Activated naive CD8-positive, alpha-beta T cell treated with anti-CD3 and anti-CD28 coated beads for 36 hours (primary cell): ENCODE measurements around the gene RBM25. TPM values are rescaled to one million over a fixed set of nuclear protein-coding genes. Genes with fewer than 3 reads are reported as not detected.
A peak's percentile ranks its signal among the peaks of the same experiment; 100 is the strongest.
"Not testable (repeated sequence)": the region's sequence is repeated elsewhere in the genome, so short reads cannot be mapped to it uniquely, and the experiment has no call there.

Experiments used
- DNase-seq: peaks from one replicate; pipeline ENCODE4 v3.0.0; 2021
- H3K27ac Mint-ChIP-seq: one replicate; pipeline ENCODE4 v1.8.0; 2022; ENCODE audit warnings: mild to moderate bottlenecking, moderate library complexity, mixed read lengths
- H3K27me3 Mint-ChIP-seq: one replicate; pipeline ENCODE4 v1.8.0; 2022; ENCODE audit warnings: mild to moderate bottlenecking, mixed read lengths
- H3K36me3 Mint-ChIP-seq: one replicate; pipeline ENCODE4 v1.8.0; 2021; ENCODE audit warnings: mild to moderate bottlenecking, mixed read lengths
- H3K4me1 Mint-ChIP-seq: one replicate; pipeline ENCODE4 v1.8.0; 2021; ENCODE audit warnings: mixed read lengths
- H3K4me3 Mint-ChIP-seq: one replicate; pipeline ENCODE4 v1.8.0; 2022; ENCODE audit warnings: mild to moderate bottlenecking, moderate library complexity, mixed read lengths
- H3K9me3 Mint-ChIP-seq: one replicate; pipeline ENCODE4 v1.8.0; 2022; ENCODE audit warnings: mixed read lengths
- total RNA-seq, 2 experiments: library from RNA; stranded (reverse); gene quantifications; one replicate each; pipeline ENCODE4 v1.2.3, GENCODE V29; 2021

The RBM25 gene
- total RNA-seq, 2 experiments from 2014 or later = 102 to 108 TPM

DNA sequence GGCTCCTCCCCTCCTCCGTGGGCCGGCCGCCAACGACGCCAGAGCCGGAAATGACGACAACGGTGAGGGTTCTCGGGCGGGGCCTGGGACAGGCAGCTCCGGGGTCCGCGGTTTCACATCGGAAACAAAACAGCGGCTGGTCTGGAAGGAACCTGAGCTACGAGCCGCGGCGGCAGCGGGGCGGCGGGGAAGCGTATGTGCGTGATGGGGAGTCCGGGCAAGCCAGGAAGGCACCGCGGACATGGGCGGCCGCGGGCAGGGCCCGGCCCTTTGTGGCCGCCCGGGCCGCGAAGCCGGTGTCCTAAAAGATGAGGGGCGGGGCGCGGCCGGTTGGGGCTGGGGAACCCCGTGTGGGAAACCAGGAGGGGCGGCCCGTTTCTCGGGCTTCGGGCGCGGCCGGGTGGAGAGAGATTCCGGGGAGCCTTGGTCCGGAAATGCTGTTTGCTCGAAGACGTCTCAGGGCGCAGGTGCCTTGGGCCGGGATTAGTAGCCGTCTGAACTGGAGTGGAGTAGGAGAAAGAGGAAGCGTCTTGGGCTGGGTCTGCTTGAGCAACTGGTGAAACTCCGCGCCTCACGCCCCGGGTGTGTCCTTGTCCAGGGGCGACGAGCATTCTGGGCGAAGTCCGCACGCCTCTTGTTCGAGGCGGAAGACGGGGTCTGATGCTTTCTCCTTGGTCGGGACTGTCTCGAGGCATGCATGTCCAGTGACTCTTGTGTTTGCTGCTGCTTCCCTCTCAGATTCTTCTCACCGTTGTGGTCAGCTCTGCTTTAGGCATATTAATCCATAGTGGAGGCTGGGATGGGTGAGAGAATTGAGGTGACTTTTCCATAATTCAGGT, 78.3 kb downstream of the RBM25 start, which contains the start of gene PSEN1:
TSS of gene PSEN1 (plus strand) at position 121 of the 839 bp plus-strand sequence. CDS start 11,513 bp downstream, outside the sequence.
- Mint-ChIP-seq H3K27ac (peak within 1 kb of the TSS; percentile 89), H3K4me1 (peaks cover 16% of the 10 kb centered on the region), H3K4me3 (peak within 1 kb of the TSS; percentile 85), H3K27me3 (no peaks in the 10 kb centered on the region), H3K9me3 (peaks cover 15% of the 10 kb centered on the region), H3K36me3 (peaks cover 23% of the 10 kb centered on the region)
- peak; percentile 99 for DNase-seq

DNA sequence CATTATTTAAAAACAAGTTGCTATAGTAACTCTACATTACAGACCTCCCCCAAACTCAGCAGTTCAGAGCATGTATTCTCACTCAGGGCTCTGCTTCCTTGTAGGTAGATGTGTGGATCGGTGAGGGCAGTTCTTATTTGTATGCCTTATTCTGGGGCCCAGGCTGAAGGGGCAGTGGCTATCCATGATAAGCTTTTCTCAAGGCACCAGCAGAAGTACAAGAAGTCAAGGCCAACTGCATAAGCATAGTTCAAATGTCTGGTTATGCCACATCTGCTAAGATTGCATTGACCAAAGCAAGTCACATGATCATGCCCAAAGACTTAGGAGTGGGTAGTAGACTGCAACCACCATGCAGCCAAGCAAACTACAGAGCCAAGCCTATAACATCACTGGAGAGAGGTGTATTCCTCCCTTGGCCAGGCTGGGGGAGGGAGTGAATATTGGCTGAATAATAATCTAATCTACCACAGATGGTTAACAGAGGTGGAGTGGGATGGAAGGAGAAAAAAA, 82.5 kb downstream of the RBM25 start:
- Mint-ChIP-seq H3K9me3 (no peaks in the 10 kb centered on the region), H3K27ac (no peak overlapping the region), H3K36me3 (peaks cover 9% of the 10 kb centered on the region), H3K4me3 (no peak overlapping the region), H3K27me3 (no peaks in the 10 kb centered on the region), H3K4me1 (peaks cover 34% of the 10 kb centered on the region)
- DNase-seq = no peak

DNA sequence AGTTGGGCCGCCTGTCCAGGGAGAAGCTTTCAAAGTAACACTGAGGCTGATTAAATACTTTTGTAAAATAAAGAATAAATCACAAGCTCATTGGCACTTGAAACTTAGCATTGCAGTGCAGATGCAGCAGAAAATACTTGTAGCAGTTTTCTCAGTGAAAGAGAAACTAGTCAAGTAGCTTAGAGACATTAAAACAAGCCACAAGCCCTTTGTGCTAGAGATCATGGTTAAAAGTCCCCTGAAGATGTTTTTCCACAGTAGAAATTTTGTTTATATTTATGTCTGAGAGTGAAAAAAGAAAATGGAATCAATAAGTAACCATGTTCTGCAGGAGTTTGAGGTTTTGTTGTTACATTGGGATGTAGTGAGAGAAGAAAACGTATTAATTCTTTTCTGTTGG, 83.9 kb downstream of the RBM25 start:
- H3K27ac Mint-ChIP-seq = no peak overlapping the region
- H3K36me3 Mint-ChIP-seq = peaks cover 7% of the 10 kb centered on the region
- no peaks in the 10 kb centered on the region for H3K9me3 Mint-ChIP-seq
- no peaks in the 10 kb centered on the region for H3K27me3 Mint-ChIP-seq
- DNase-seq = no peak
- H3K4me3 Mint-ChIP-seq = no peak overlapping the region
- peaks cover 30% of the 10 kb centered on the region for H3K4me1 Mint-ChIP-seq

DNA sequence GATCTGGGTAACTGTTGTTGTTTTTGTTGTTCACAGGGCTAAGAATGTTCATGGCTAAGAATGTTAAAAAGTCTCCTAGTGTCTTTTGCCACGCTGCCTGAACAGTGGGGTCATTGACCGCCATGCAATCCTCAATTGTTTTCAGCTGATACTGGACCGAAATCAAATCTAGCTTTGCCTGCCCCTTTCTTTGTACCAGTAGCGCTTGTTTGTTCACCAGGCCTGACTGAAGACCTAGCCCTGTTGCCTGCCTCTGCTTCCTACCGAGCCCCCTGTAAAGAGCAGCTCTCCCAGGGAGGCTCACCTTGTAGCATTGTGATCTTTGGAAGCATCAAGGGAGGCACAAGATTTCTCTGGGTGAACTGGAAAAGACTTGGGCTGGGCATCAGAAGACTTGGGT, 84.7 kb downstream of the RBM25 start:
- H3K27ac Mint-ChIP-seq = peak overlapping the region; percentile 6
- H3K9me3 Mint-ChIP-seq = no peaks in the 10 kb centered on the region
- no peak for DNase-seq
- H3K36me3 Mint-ChIP-seq = peaks cover 3% of the 10 kb centered on the region
- H3K4me1 Mint-ChIP-seq = peaks cover 26% of the 10 kb centered on the region
- H3K4me3 Mint-ChIP-seq = no peak overlapping the region
- no peaks in the 10 kb centered on the region for H3K27me3 Mint-ChIP-seq

DNA sequence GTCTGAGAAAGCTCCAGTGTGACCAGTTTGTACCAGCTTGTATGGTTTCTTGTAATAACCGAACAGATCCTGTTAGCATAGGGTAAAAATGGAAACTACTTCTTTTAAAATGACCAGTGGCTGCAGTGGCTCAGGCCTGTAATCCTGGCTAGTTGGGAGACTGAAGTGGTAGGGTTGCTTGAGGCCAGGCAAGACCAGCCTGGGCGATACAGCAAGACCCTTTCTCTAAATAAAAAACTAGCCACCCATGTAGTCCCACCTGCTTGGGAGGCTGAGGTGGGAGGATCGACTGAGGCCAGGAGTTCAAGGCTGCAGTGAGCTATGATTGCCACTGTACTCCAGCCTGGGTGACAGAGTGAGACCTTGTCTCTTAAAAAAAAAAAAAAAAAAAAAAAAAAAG, 85.3 kb downstream of the RBM25 start:
- Mint-ChIP-seq H3K4me3 (no peak overlapping the region), H3K9me3 (no peaks in the 10 kb centered on the region), H3K4me1 (peaks cover 26% of the 10 kb centered on the region), H3K27ac (no peak overlapping the region), H3K27me3 (no peaks in the 10 kb centered on the region), H3K36me3 (peaks cover 3% of the 10 kb centered on the region)
- DNase-seq = no peak

DNA sequence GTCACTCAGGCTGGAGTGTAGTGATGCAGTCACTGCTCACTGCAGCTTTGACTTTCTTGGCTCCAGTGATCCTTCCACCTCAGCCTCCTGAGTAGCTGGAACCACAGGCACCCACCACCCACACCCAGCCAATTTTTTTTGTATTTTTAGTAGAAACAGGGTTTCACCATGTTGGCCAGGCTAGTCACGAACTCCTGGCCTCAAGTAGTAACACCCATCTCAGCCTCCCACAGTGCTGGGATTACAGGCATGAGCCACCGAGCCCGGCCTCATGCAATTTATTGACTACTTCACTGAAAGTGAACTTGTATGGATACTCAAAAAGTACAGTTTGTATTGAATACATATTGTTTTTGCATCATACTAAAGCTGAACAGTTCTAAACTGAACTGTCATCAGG, 87.0 kb downstream of the RBM25 start:
- Mint-ChIP-seq H3K27me3 (no peaks in the 10 kb centered on the region), H3K4me1 (peaks cover 26% of the 10 kb centered on the region), H3K4me3 (no peak overlapping the region), H3K9me3 (no peaks in the 10 kb centered on the region), H3K36me3 (peaks cover 3% of the 10 kb centered on the region), H3K27ac (no peak overlapping the region)
- no peak for DNase-seq

DNA sequence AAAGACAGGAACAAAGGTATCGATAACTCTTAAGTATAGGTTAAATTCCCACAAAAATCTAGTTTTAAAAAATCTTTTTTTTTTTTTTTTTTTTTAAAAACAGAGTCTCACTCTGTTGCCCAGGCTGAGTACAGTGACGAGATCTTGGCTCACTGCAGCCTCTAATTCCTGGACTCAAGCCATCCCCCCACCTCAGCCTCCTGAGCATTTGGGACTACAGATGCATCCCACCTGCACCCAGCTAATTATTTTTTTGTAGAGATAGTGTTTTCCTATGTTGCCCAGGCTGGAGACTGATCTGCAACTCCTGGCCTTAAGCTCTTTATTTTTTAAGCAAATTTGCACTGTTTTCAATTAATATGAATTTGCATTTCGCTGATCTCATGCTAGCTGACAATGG, 87.8 kb downstream of the RBM25 start:
- Mint-ChIP-seq H3K36me3 (peaks cover 1% of the 10 kb centered on the region), H3K4me1 (peaks cover 22% of the 10 kb centered on the region), H3K4me3 (no peak overlapping the region), H3K27me3 (no peaks in the 10 kb centered on the region), H3K9me3 (no peaks in the 10 kb centered on the region), H3K27ac (no peak overlapping the region)
- no peak for DNase-seq

DNA sequence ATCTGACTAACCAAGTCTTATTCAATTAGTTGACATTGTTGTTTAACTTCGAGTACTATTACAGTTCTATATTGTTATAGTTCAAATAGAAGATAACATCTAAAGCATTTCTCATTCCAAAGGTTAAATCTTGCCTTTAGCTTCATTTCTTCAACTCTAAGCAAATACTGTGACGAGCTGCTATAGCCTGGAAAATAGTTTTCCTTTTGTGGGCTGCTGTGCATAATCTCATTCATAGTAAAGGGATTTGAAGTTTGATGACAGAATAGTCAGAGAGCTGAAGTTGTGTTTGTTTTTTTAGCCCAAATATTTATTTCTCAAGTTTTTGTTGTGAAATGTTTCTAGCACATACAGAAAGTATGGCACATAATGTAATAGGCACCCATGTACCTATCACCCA, 91.4 kb downstream of the RBM25 start:
- Mint-ChIP-seq H3K9me3 (no peaks in the 10 kb centered on the region), H3K4me1 (peaks cover 7% of the 10 kb centered on the region), H3K27me3 (no peaks in the 10 kb centered on the region), H3K4me3 (no peak overlapping the region), H3K36me3 (no peaks in the 10 kb centered on the region), H3K27ac (no peak overlapping the region)
- DNase-seq = no peak

DNA sequence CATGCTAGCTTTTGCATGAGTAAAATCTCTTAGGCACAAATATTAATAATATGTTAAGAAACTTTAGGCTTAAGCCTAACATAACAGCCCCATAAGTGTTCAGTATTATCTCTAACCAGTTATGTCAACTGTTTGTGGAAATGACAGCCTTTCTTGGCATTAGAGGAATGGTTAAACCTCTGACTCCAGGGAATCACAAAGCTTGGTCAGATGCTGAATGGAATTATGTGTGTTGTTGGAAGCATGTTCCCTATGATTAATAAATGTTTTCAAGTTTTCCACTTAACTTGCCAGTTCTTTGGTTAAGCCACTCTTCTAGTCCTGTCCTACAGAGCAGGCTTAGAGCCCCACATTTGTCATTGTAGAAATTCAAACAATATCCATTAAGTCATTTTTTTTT, 94.9 kb downstream of the RBM25 start:
- no peak for DNase-seq
- H3K4me1 Mint-ChIP-seq = no peaks in the 10 kb centered on the region
- H3K9me3 Mint-ChIP-seq = no peaks in the 10 kb centered on the region
- no peak overlapping the region for H3K4me3 Mint-ChIP-seq
- H3K36me3 Mint-ChIP-seq = peaks cover 1% of the 10 kb centered on the region
- no peaks in the 10 kb centered on the region for H3K27me3 Mint-ChIP-seq
- H3K27ac Mint-ChIP-seq = no peak overlapping the region

DNA sequence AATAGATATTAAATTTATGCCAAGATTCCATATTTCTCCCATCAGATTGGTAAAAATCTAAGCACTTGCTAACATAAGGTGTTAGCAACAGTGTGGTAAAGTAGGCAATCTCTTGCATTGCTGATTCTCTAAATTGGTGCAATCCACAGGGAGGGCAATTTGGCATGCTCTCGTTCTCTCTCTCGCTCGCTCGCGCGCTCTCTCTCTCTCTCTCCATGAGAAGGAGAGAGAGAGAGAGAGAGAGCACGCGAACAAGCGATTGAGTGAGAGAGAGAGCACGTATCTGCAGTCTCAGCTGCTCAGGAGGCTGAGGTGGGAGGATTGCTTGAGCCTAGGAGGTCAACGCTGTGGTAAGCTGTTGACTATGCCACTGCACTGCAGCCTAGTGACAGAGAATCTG, 103.9 kb downstream of the RBM25 start:
- H3K36me3 Mint-ChIP-seq = peaks cover 20% of the 10 kb centered on the region
- no peaks in the 10 kb centered on the region for H3K9me3 Mint-ChIP-seq
- no peaks in the 10 kb centered on the region for H3K27me3 Mint-ChIP-seq
- no peak overlapping the region for H3K4me3 Mint-ChIP-seq
- H3K27ac Mint-ChIP-seq = no peak overlapping the region
- no peak for DNase-seq
- no peaks in the 10 kb centered on the region for H3K4me1 Mint-ChIP-seq

DNA sequence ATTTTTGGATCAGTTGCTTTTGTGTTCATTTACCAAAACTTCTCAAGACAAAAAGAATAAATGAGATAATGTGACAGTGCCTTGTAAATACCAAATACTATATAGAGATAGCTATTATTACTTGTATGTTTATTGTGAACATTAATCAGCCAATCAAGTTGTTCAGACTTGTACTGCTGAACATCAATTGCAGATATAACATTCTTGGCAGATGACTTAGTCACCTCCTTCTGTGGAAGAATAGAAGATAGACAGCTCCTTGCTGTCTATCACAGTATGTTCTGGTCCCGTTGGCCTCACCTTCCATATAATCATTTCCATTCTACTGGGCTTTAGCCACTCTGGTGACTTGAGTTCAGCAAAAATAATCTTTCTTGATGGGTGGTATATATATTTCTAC, 108.1 kb downstream of the RBM25 start:
- no peak for DNase-seq
- Mint-ChIP-seq H3K9me3 (no peaks in the 10 kb centered on the region), H3K36me3 (peaks cover 2% of the 10 kb centered on the region), H3K27me3 (no peaks in the 10 kb centered on the region), H3K27ac (no peak overlapping the region), H3K4me3 (no peak overlapping the region), H3K4me1 (no peaks in the 10 kb centered on the region)

DNA sequence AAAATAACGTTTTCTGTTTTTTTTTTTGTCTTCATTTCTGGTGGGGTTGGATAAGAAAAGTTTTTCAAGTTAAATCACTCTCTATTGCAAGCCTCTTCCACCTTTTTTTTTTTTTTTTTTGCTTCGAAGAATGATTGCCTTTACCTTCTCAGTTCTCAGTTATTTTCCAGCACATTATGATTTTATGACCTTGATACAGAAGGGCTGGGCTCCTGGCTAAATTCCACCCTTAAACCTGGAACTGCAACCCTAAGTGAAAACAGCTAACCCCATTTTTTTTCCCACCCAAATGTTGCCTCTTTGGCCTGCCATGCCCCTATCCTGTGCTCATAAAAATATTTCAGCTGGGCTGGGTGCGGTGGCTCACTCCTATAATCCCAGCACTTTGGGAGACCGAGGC, 109.4 kb downstream of the RBM25 start:
- Mint-ChIP-seq H3K27ac (no peak overlapping the region), H3K27me3 (no peaks in the 10 kb centered on the region), H3K4me3 (no peak overlapping the region), H3K36me3 (peaks cover 3% of the 10 kb centered on the region), H3K4me1 (peaks cover under 1% of the 10 kb centered on the region), H3K9me3 (no peaks in the 10 kb centered on the region)
- DNase-seq = no peak

DNA sequence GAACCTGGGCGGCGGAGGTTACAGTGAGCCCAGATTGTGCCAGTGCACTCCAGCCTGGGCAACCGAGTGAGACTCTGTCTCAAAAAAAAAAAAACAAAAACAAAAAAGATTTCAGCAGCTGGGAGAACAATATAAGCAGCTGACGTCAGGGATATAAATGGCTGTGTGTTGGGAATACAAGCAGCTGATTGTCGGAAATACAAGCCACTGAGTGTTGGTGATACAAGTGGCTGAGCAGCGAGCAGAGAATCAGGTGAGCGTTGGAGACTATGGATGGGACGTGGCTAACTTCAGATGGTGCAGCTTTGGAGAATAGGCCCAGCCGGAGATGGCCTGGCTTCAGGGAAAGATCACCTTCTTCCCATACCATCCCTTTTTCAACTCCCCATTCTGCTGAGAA, 109.9 kb downstream of the RBM25 start:
- no peaks in the 10 kb centered on the region for H3K9me3 Mint-ChIP-seq
- H3K36me3 Mint-ChIP-seq = peaks cover 6% of the 10 kb centered on the region
- no peak for DNase-seq
- peaks cover 4% of the 10 kb centered on the region for H3K4me1 Mint-ChIP-seq
- no peaks in the 10 kb centered on the region for H3K27me3 Mint-ChIP-seq
- H3K4me3 Mint-ChIP-seq = no peak overlapping the region
- H3K27ac Mint-ChIP-seq = no peak overlapping the region

DNA sequence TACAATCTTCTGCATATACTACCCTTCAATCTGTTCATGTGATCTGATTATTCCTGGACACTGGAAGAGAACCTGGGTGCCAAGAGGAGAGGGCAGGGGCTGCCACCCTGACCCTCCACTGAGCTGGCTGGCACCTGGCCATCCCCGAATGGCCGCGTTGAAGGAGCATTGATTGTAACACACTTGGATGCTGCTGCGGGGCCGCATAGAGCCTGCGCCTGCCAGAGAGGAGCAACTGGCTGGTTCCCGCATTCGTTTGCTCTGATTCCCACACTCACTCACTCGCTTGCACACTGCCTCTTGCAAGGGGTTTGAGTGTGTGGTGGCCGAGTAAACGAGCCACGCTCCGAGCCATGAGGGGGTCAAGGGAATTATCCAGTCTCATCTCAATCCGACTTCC, 110.4 kb downstream of the RBM25 start:
- no peak for DNase-seq
- no peak overlapping the region for H3K4me3 Mint-ChIP-seq
- H3K9me3 Mint-ChIP-seq = no peaks in the 10 kb centered on the region
- H3K27me3 Mint-ChIP-seq = no peaks in the 10 kb centered on the region
- H3K27ac Mint-ChIP-seq = no peak overlapping the region
- peaks cover 8% of the 10 kb centered on the region for H3K36me3 Mint-ChIP-seq
- H3K4me1 Mint-ChIP-seq = peaks cover 4% of the 10 kb centered on the region

DNA sequence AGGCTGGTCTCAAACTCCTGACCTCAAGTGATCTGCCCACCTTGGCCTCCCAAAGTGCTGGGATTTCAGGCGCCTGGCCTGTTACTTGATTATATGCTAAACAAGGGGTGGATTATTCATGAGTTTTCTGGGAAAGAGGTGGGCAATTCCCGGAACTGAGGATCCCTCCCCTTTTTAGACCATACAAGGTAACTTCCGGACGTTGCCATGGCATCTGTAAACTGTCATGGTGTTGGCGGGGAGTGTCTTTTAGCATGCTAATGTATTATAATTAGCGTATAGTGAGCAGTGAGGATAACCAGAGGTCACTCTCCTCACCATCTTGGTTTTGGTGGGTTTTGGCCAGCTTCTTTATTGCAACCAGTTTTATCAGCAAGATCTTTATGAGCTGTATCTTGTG, 111.5 kb downstream of the RBM25 start:
- not testable (repeated sequence) for H3K4me3 Mint-ChIP-seq, H3K4me1 Mint-ChIP-seq, H3K27ac Mint-ChIP-seq, H3K9me3 Mint-ChIP-seq, DNase-seq, H3K27me3 Mint-ChIP-seq
- peaks cover 13% of the 10 kb centered on the region for H3K36me3 Mint-ChIP-seq

DNA sequence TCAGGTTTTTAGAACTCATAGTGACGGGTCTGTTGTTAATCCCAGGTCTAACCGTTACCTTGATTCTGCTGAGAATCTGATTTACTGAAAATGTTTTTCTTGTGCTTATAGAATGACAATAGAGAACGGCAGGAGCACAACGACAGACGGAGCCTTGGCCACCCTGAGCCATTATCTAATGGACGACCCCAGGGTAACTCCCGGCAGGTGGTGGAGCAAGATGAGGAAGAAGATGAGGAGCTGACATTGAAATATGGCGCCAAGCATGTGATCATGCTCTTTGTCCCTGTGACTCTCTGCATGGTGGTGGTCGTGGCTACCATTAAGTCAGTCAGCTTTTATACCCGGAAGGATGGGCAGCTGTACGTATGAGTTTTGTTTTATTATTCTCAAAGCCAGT, 112.4 kb downstream of the RBM25 start:
- peaks cover 14% of the 10 kb centered on the region for H3K36me3 Mint-ChIP-seq
- H3K9me3 Mint-ChIP-seq = no peaks in the 10 kb centered on the region
- peaks cover 4% of the 10 kb centered on the region for H3K4me1 Mint-ChIP-seq
- DNase-seq = no peak
- H3K4me3 Mint-ChIP-seq = no peak overlapping the region
- H3K27me3 Mint-ChIP-seq = no peaks in the 10 kb centered on the region
- H3K27ac Mint-ChIP-seq = no peak overlapping the region
